Smooth muscle cell of bladder (primary cell): ENCODE results near the gene MFAP4. TPM values are rescaled to one million over a fixed set of nuclear protein-coding genes. Genes with fewer than 3 reads are reported as not detected.

ENCODE experiments used
- total RNA-seq: library from RNA; depleted of rRNA; stranded (reverse); fragments of >200 nt; gene quantifications from 2 replicates; pipeline ENCODE4 v1.2.3, GENCODE V29; 2014

Gene MFAP4, protein sequence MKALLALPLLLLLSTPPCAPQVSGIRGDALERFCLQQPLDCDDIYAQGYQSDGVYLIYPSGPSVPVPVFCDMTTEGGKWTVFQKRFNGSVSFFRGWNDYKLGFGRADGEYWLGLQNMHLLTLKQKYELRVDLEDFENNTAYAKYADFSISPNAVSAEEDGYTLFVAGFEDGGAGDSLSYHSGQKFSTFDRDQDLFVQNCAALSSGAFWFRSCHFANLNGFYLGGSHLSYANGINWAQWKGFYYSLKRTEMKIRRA
- 26.3 and 33.5 TPM in 2 replicates for total RNA-seq

DNA sequence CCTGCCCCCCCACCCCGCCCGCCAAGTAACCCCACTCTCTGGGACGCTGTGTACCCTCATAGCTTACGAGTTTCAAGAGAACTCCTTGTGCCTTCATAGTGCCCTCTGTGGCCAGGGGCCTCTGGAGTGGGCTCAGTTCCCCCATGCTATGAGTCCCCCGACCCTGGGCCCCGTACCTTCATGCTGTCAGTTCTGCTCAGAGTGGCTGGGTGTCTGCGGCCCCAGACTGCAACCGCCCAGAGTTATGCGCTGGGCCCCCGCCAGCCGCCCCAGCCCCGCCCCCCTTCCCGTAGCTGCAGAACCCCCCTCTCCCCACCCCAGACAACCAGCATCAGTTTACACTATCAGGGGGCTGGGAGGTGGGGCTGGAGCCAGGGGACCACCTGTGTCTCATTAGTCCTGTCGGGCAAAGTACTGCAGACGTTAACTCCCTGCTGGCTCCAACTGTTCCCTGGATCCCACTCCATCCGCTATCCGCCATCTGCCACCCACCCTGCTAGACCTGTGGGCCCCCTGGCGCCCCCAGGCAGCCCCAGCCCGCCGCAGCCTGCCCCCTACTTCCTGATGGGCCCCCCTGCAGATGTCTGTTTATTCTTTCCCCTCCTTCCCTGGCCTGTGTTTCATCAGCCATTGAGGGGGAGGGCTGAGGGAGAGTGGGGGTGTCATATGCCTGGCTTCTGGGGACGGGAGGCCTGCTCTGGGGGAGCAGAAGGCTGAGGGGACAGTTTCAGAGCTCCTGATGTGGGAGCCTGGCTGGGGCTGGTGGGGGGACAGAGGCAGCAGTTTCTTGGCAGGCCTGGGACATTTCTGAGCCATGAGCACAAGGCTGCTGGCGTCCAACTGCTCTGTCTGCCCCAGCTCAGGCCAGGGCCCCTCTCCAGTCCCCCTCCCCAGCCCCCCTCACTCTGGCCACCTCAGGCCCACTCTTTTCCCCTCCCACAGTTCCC is at the start of gene MFAP4:
MFAP4 (minus strand) TSS at position 217 of the 947 bp plus-strand sequence; CDS start at position 182, 35 bp downstream.

DNA sequence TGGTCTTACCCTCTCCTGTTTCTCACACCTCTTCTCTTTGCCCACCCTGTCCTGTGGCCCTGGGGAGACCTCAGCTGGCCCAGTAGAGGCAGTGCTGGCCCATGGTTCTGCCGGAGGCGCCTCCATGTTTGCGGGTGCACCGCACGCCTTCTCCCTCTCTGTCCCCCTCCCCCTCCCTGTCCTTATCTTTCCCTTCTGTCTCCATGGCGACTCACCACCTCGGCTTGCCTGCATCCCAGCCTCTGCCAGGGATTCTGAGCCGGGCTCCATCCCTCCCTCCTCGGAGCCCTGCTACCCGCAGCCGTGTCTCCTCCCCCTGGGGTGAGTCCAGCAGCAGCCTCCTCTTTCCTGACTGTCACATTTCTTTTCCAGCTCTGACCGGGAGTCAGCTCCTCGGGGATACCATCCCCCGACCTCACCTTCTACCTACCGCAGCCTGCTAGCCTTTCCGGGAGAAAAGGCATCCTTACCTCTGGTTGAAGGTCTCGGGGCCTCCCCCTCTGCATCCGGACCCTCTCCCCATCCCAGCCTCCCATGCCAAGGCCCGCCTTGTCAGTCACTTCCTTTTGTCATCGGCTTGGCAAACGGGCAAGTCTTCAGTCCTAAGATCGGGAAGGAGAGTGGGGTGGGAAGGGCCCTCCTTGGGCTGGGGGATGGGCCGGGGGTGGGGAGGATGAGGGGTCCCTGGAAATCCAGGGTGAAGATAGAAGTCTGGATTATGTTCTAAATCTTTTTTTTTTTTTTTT is 24.1 kb upstream of the MFAP4 start, which contains the start of gene RNF112:
RNF112 (plus strand) TSS at position 358 of the 746 bp plus-strand sequence; CDS start at position 535, 177 bp downstream.

DNA sequence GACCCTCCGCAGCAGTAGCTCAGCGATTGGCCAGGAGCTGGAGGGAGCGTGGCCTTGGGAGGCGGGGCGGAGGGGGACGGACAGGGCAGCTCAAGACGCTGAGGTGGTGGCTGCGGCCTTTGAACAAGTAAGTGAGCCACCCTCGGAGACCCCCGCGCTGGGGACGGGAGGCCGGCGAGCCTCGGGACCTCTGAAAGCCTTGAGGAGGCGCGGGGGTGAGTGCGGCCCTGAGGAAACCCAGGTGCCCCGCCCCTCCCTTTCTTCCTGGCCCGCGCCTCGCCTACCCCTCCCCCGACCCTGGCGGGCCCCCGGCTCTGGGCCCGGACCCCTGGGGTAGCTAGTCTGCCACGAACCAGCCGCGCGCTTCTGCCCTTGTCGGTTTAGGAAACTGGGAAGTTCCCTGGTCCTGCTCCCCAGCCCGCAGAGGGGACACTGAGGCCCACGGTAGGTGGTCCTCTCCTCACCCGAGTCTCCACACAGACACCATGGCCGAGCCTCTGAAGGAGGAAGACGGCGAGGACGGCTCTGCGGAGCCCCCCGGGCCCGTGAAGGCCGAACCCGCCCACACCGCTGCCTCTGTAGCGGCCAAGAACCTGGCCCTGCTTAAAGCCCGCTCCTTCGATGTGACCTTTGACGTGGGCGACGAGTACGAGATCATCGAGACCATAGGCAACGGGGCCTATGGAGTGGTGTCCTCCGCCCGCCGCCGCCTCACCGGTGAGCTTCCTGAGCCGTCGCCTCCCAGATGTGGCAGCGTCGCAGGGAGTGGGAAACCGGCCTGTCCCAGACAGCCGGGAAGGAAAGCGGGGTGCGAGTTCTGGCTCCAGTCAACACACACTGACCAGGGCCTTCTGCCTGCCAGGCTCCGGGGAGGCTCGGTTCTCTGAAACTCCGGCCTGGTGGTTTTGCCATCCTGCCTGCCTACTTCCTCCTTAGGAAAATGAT is 8.3 kb downstream of the MFAP4 start, which contains the start of gene MAPK7:
MAPK7 (plus strand) TSS at position 83 of the 945 bp plus-strand sequence; CDS start at position 486, 403 bp downstream.

DNA sequence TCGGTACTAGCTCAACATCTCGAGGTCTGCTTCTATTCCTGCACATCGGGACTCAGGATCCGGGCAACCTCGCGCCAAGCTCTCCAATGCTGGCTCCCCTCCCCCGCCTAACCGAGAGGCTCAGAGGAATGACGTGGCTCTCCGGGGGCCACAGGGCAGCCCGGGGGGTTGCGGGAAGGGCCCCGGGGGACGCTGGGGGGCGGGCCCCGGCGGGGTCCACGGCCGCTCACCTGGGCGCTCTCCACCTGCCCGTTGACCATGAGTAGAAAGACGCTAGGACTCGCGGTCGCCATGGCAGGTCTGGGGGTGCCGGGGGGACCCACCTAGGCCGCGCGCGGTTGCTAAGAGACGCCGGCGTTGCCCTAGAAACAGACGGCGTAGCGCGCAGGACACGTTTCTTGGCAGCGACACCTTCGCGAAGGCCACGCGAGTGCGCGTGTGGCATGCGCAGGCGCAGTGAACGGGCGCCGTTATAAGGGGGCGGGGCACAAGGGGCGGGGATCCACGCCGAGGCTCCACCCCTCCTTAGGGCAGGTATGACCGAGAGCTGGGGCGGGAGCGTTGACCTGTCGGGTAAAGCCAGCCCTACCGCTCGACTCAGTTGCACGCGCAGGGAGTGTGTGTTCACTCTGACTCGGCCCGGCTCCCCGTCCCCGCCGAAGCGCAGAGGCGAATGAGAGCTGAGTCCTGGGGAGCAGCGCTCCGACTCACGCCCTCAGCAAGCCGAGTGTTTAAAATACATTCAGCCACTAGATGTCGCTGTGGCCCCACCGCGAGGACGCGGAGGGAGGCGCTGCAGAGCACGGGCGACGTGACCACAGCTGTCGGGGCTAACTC is 24.5 kb downstream of the MFAP4 start, which contains the start of gene B9D1:
B9D1 (minus strand) TSS at position 447 of the 837 bp plus-strand sequence; CDS start at position 293, 154 bp downstream.

Other genes starting within 250 kb of the MFAP4 start
- gene EPN2, start 149.8 kb downstream of the MFAP4 start, total RNA-seq, result 19.5 and 22.3 TPM in 2 replicates
- gene B9D1, start 24.5 kb downstream of the MFAP4 start, total RNA-seq, result 48.0 and 63.6 TPM in 2 replicates
- gene MAPK7, start 8.7 kb downstream of the MFAP4 start, total RNA-seq, result 9.1 and 12.4 TPM in 2 replicates
- gene RNF112, start 24.0 kb upstream of the MFAP4 start, total RNA-seq, result 5.1 and 6.1 TPM in 2 replicates
- 1.6 and 1.7 TPM in 2 replicates for gene SLC47A1, start 146.7 kb upstream of the MFAP4 start, total RNA-seq